Neural cell (in vitro differentiated cells): ENCODE measurements around the gene PABPC1L.

ENCODE experiments used
- CTCF ChIP-seq: fragments of 450-650 bp; IDR thresholded peaks from 2 replicates; pipeline ENCODE4 v1.5.1; 2014; ENCODE audit warnings: antibody characterized with exemption, mild to moderate bottlenecking, moderate library complexity; ENCODE audit not compliant: poor library complexity, severe bottlenecking
- EZH2 ChIP-seq: fragments of 200-600, 300-800 bp; shearing (Covaris generic), sonication (generic); IDR thresholded peaks from 2 replicates; pipeline ENCODE4 v1.6.1; 2014; ENCODE audit warnings: antibody characterized with exemption, low read length, borderline replicate concordance, mild to moderate bottlenecking; ENCODE audit not compliant: insufficient read depth, poor library complexity, severe bottlenecking
- POLR2AphosphoS5 ChIP-seq: IDR thresholded peaks from 2 replicates; pipeline ENCODE4 v1.6.1; 2012
- RAD21 ChIP-seq: fragments of 450-650 bp; conservative IDR thresholded peaks from 2 replicates; pipeline ENCODE4 v1.6.1; 2014; ENCODE audit warnings: antibody characterized with exemption, mild to moderate bottlenecking, moderate library complexity
- SMC3 ChIP-seq: fragments of 450-650 bp; conservative IDR thresholded peaks from 2 replicates; pipeline ENCODE4 v1.6.1; 2014; ENCODE audit warnings: antibody characterized with exemption, mild to moderate bottlenecking, moderate library complexity; ENCODE audit not compliant: poor library complexity

DNA sequence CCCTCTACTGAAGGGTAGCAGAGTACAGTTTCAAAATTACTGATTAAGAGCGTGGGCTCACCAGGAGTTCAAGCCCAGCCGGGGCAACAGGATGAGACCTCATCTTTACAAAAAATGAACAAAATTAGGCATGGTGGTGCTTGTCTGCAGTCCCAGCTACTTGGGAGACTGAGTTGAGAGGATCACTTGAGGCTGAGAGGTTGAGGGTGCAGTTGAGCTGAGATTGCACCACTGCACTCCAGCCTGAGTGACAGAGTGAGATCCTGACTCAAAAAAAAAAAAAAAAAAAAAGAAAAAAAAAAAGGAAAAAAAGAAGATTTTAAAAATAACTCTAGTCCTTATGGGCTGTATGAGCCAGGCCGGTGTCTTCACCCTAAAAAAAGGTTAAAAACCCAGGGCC, 18.7 kb downstream of the PABPC1L start:
- no peak for TF ChIP-seq CTCF
- TF ChIP-seq POLR2AphosphoS5, result no peak
- TF ChIP-seq EZH2, result no peak
- no peak for TF ChIP-seq RAD21
- TF ChIP-seq SMC3, result no peak
